Kidney (tissue), 14 donors: Measurements from ENCODE around the gene P4HA1. TPM values are rescaled to one million over a fixed set of nuclear protein-coding genes. Genes with fewer than 3 reads are reported as not detected.
"Not testable (repeated sequence)": the region's sequence is repeated elsewhere in the genome, so short reads cannot be mapped to it uniquely, and the experiment has no call there.

Experiments
- DNase-seq, 5 donors: peaks; one replicate each; pipeline ENCODE4 v3.0.0-alpha.2; 2013 to 2020
- FAIRE-seq: peaks from 2 replicates; lab custom pipeline; 2012; peaks lifted over from hg19 to GRCh38; lab: Jason Lieb, UNC
- H3K27ac ChIP-seq, 2 donors: one replicate each; pipeline ENCODE4 v1.7.0; 2013; ENCODE audit warnings: low read depth in 2 of 2, low read length in 2 of 2, inconsistent platforms in 1 of 2
- H3K27me3 ChIP-seq: one replicate; pipeline ENCODE4 v1.7.1; 2013; ENCODE audit warnings: low read length, inconsistent platforms; ENCODE audit not compliant: control insufficient read depth, insufficient read depth
- H3K36me3 ChIP-seq, 3 donors: one replicate each; pipeline versions ENCODE4 v1.7.0 to v1.7.1; 2013; ENCODE audit warnings: low read length in 3 of 3, control low read depth in 1 of 3, inconsistent platforms in 1 of 3; ENCODE audit not compliant: insufficient read depth in 3 of 3, control insufficient read depth in 2 of 3
- H3K4me1 ChIP-seq, 3 donors: one replicate each; pipeline versions ENCODE4 v1.7.0 to v1.7.1; 2013; ENCODE audit warnings: low read length in 3 of 3, inconsistent platforms in 1 of 3, low read depth in 1 of 3; ENCODE audit not compliant: control insufficient read depth in 2 of 3, insufficient read depth in 2 of 3
- H3K4me3 ChIP-seq, 3 donors: one replicate each; pipeline versions ENCODE4 v1.7.0 to v1.8.1; 2013; ENCODE audit warnings: low read length in 3 of 3, control low read depth in 1 of 3, inconsistent platforms in 1 of 3
- H3K9ac ChIP-seq, 3 donors: one replicate each; pipeline versions ENCODE4 v1.7.0 to v1.7.1; 2013; ENCODE audit warnings: low read length in 3 of 3, control low read depth in 1 of 3, inconsistent platforms in 1 of 3
- H3K9me3 ChIP-seq, 3 donors: one replicate each; pipeline versions ENCODE4 v1.7.0 to v1.7.1; 2013; ENCODE audit warnings: low read length in 3 of 3, control low read depth in 1 of 3, inconsistent platforms in 1 of 3; ENCODE audit not compliant: control insufficient read depth in 2 of 3, insufficient read depth in 1 of 3
- intact Hi-C: fragments of 100-400 bp; cut with DNase I; formaldehyde crosslinking; loops from one replicate; pipeline ENCODE4 v1.11.1; 2022
- polyA plus RNA-seq: library from polyadenylated mRNA; stranded (reverse); fragments of 350-450 nt; fragmentation: Illumina TruSeq; extraction: RNeasy Lipid Tissue Mini Kit (QIAGEN cat#74804); gene quantifications from one replicate; pipeline ENCODE4 v1.2.3, GENCODE V29; 2014; ENCODE audit warnings: low read depth, low replicate concordance; ENCODE audit not compliant: insufficient read depth
- total RNA-seq: library from RNA; stranded (reverse); fragmentation: NEBNext Ultra II Directional; extraction: Animal tissue kit (Norgen Biotek cat#: 25700); gene quantifications from one replicate; pipeline ENCODE4 v1.2.1, GENCODE V29; 2021
- TF ChIP-seq, protein P1 (sequence below): IDR thresholded peaks from 3 replicates; pipeline ENCODE4 v1.5.1; 2012; ENCODE audit warnings: mild to moderate bottlenecking, moderate library complexity, borderline replicate concordance; ENCODE audit not compliant: insufficient read depth; ENCODE audit errors: extremely low read depth
- donor health status: control.
- donor health status: control.
- donor health status: control.
- donor health status: control.
- donor health status: control.
- donor health status: DM: yes; HTN: yes; CAD: no.
- donor health status: Normal renal cell carcinoma (clear cell type).

Gene P4HA1
- total and polyA plus RNA-seq, 2 donors from 2014 or later, result 15.7 to 25.3 TPM

DNA sequence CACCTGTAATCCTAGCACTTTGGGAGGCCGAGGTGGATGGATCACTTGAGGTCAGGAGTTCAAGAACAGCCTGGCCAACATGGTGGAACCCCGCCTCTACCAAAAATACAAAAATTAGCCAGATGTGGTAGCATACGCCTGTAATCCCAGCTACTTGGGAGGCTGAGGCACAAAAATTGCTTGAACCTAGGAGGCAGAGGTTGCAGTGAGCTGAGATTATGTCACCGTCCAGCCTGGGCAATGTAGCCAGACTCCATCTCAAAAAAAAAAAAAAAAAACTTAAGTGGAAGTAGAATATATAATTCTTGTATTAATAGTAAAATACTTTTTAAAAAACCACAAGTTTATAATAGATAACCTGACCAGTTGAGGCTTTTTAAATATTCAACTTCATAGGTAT, 112.0 kb downstream of the P4HA1 start:
- H3K36me3 ChIP-seq, H3K27me3 ChIP-seq, intact Hi-C loops, H3K9ac ChIP-seq, DNase-seq, H3K4me3 ChIP-seq, H3K27ac ChIP-seq, H3K4me1 ChIP-seq, H3K9me3 ChIP-seq, FAIRE-seq: not testable (repeated sequence)

DNA sequence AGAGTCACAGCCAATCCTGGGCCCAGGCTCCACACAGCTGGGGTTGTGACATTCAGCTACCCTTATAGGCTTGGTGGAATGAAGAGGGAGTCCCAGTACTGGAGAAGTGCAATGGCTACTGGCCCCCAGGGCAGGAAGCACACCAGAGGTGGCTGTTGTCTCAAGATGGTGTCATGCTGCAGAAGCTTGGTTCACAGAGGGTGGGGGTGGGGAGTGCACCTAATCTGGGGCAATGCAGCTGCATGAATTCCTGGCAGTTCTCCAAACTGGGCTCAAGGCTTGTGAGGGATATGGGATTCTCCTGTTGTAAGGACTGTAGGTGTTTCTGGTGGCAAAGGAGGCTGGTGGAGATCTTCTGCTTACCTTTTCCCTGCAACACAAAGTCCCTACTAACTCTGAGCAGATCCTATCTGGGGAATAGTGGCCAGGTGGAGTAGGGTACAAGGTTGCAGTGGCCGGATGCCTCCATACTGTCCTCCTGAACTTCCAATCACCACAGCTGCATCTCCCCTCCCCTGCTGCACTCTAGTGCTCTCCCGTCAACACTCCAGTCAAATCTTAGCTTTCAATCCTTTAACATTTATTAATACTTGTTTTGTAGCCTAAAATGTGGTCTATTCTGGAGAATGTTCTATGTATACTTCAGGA, 114.7 kb downstream of the P4HA1 start:
- FAIRE-seq (no peak), DNase-seq (no peak)
- H3K4me1 ChIP-seq, result no peaks in the 10 kb centered on the region
- no peak overlapping the region for H3K4me3 ChIP-seq
- TF ChIP-seq, protein P1, sequence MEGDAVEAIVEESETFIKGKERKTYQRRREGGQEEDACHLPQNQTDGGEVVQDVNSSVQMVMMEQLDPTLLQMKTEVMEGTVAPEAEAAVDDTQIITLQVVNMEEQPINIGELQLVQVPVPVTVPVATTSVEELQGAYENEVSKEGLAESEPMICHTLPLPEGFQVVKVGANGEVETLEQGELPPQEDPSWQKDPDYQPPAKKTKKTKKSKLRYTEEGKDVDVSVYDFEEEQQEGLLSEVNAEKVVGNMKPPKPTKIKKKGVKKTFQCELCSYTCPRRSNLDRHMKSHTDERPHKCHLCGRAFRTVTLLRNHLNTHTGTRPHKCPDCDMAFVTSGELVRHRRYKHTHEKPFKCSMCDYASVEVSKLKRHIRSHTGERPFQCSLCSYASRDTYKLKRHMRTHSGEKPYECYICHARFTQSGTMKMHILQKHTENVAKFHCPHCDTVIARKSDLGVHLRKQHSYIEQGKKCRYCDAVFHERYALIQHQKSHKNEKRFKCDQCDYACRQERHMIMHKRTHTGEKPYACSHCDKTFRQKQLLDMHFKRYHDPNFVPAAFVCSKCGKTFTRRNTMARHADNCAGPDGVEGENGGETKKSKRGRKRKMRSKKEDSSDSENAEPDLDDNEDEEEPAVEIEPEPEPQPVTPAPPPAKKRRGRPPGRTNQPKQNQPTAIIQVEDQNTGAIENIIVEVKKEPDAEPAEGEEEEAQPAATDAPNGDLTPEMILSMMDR, result no peak
- no peak overlapping the region for H3K9ac ChIP-seq
- no peak overlapping the region for H3K27ac ChIP-seq
- peaks cover 0 to 10% (median 5%) of the 10 kb centered on the region in 3 donors for H3K9me3 ChIP-seq
- intact Hi-C loops, result no loop called here
- no peaks in the 10 kb centered on the region for H3K36me3 ChIP-seq
- H3K27me3 ChIP-seq, result no peaks in the 10 kb centered on the region

DNA sequence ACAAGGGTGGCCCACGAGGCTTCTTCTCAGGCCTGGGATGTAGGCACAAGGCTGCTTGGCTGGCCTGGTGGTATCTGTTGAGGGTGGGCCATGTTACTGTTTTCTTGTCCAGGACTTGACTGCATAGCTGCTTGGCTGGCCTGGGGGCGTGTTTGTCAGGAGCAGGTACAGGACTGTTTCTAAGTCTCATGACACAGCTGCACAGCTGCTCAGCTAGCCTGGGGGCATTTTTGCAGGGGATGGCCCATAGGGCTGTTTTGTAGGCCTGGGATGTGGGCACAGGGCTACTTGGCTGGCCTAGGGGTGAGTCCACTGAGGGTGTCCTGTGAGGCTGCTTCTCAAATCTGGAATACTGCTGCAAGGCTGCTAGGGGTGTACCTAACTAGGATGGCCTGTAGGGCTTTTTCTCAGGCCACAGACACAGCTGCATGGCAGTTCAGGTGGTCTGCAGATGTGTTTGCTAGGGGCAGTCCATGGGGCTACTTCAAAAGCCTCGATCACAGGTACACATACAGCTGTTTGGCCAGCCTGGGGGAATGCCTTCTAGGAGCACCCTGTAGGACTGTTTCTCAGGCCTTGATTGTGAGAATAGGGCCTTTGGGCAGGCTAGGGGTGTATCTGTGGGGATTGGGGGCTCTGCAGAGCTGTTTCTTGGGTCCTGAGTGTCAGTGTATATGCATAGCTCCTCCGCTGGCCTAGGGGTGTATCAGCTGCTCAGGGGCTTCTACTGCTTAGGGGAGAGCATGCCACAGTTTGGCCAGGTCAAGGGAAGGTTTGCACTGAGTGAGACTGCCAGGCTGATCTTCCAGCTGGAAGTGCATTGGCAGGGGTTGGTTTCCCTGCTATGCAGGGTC, 115.4 kb downstream of the P4HA1 start:
- FAIRE-seq (no peak), DNase-seq (no peak)
- Histone ChIP-seq H3K4me3 (no peak overlapping the region), H3K9me3 (peaks cover 0 to 14% (median 5%) of the 10 kb centered on the region in 3 donors), H3K9ac (no peak overlapping the region), H3K27me3 (no peaks in the 10 kb centered on the region), H3K36me3 (no peaks in the 10 kb centered on the region), H3K4me1 (no peaks in the 10 kb centered on the region), H3K27ac (no peak overlapping the region)
- intact Hi-C loops, result no loop called here
- TF ChIP-seq, protein P1, result no peak

DNA sequence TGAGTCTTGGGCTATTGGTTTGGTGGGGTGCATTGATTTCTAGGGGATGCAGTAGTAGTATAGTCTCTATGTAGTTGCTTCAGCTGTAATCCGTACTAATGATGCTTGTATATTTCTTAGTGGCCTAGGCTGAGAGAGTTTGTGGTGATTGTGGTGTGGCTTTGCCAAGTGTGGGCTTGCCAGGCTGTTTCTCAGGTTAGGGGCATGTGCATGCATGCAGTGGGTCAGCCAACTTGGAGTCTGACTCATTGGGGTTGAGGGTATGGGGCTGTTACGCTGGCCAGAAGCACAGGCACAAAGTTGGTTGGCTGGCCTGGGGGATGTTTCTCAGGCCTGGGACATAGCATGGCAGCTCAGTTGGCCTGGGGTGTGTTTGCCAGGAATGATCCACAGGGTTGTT, 116.3 kb downstream of the P4HA1 start:
- Histone ChIP-seq H3K4me1 (no peaks in the 10 kb centered on the region), H3K27me3 (no peaks in the 10 kb centered on the region), H3K27ac (no peak overlapping the region), H3K9me3 (peaks cover 0 to 16% (median 7%) of the 10 kb centered on the region in 3 donors), H3K4me3 (no peak overlapping the region), H3K36me3 (no peaks in the 10 kb centered on the region), H3K9ac (no peak overlapping the region)
- TF ChIP-seq, protein P1, result no peak
- FAIRE-seq (no peak), DNase-seq (no peak)
- intact Hi-C loops, result no loop called here
